B cell (primary cell): ENCODE data around the gene NHEJ1. TPM values are rescaled to one million over a fixed set of nuclear protein-coding genes. Genes with fewer than 3 reads are reported as not detected.

ENCODE experiments used
- ATAC-seq: fragments of 200-7000 bp; cut with Tn5 transposase; one replicate; pipeline ENCODE4 v1.10.0; 2021; ENCODE audit warnings: low read depth, mild to moderate bottlenecking, moderate number of reproducible peaks, moderate library complexity
- CTCF ChIA-PET: fragments of 350-600 bp; sonication (Branson Sonifier 250); formaldehyde crosslinking; loops from one replicate; lab custom pipeline; 2021; ENCODE audit warnings: antibody characterized with exemption, inconsistent platforms; lab: Charles Lee
- POLR2A ChIA-PET: fragments of 350-600 bp; sonication (Branson Sonifier 250); formaldehyde crosslinking; loops from one replicate; lab custom pipeline; 2021; ENCODE audit warnings: antibody characterized with exemption; lab: Charles Lee
- DNase-seq: peaks from one replicate; pipeline ENCODE4 v3.0.0; 2013
- H2AFZ ChIP-seq: 2 replicates; pipeline ENCODE4 v1.6.1; 2012; ENCODE audit warnings: mild to moderate bottlenecking, low read depth, low read length; ENCODE audit not compliant: insufficient read depth, poor library complexity, severe bottlenecking
- H3K27ac ChIP-seq, 2 donors: 1 replicate in 1 of 2; 2 replicates in 1 of 2; pipeline ENCODE4 v1.5.1; 2012 to 2013; ENCODE audit warnings: low read length in 2 of 2, mild to moderate bottlenecking in 2 of 2, moderate library complexity in 1 of 2
- H3K27me3 ChIP-seq, 4 experiments: fragments of 200-600 bp in 1 of 4; sonication (generic) in 1 of 4; replicated peaks in 1 of 4; 1 replicate in 2 of 4; 2 replicates in 2 of 4; pipeline versions ENCODE4 v1.6.1 to v1.7.0; 2013 to 2016; ENCODE audit warnings: low read length in 3 of 4, mild to moderate bottlenecking in 2 of 4, mixed read lengths in 1 of 4, moderate library complexity in 1 of 4; ENCODE audit not compliant: insufficient read depth in 4 of 4, control insufficient read depth in 3 of 4; ENCODE audit errors: control extremely low read depth in 1 of 4
- H3K36me3 ChIP-seq, 2 experiments: replicated peaks in 1 of 2; 1 replicate in 1 of 2; 2 replicates in 1 of 2; pipeline versions ENCODE4 v1.6.1 to v1.7.1; 2013; ENCODE audit warnings: low read length in 1 of 2; ENCODE audit not compliant: insufficient read depth in 2 of 2, control insufficient read depth in 1 of 2; ENCODE audit errors: control extremely low read depth in 1 of 2, extremely low read depth in 1 of 2
- H3K4me1 ChIP-seq, 2 donors: fragments of 200-600 bp in 1 of 2; sonication (generic) in 1 of 2; 1 replicate in 1 of 2; 2 replicates in 1 of 2; pipeline versions ENCODE4 v1.5.1 to v1.6.1; 2013 to 2017; ENCODE audit warnings: low read length in 2 of 2; ENCODE audit not compliant: control insufficient read depth in 2 of 2, insufficient read depth in 2 of 2
- H3K4me2 ChIP-seq: replicated peaks from 2 replicates; pipeline ENCODE3; 2012; ENCODE audit warnings: mild to moderate bottlenecking, low read depth, low read length; ENCODE audit not compliant: poor library complexity, severe bottlenecking
- H3K4me3 ChIP-seq, 5 experiments: fragments of 200-600 bp in 1 of 5; sonication (generic) in 1 of 5; 1 replicate in 3 of 5; 2 replicates in 2 of 5; pipeline versions ENCODE4 v1.5.1 to v1.7.0; 2011 to 2016; ENCODE audit warnings: low read length in 4 of 5, mild to moderate bottlenecking in 4 of 5, low read depth in 2 of 5, control low read depth in 1 of 5, moderate library complexity in 1 of 5; ENCODE audit not compliant: insufficient read depth in 1 of 5; ENCODE audit errors: control extremely low read depth in 1 of 5, extremely low read depth in 1 of 5
- H3K79me2 ChIP-seq: fragments of 200-600 bp; sonication (generic); one replicate; pipeline ENCODE4 v1.6.0; 2016; ENCODE audit warnings: low read length; ENCODE audit not compliant: control insufficient read depth, insufficient read depth
- H3K9ac ChIP-seq: fragments of 200-600 bp; sonication (generic); 2 replicates; pipeline ENCODE4 v1.6.1; 2017; ENCODE audit warnings: mild to moderate bottlenecking, low read length, moderate library complexity
- H3K9me3 ChIP-seq, 3 donors: one replicate each; pipeline versions ENCODE4 v1.6.1 to v1.7.1; 2013; ENCODE audit warnings: low read length in 2 of 3; ENCODE audit not compliant: control insufficient read depth in 2 of 3, insufficient read depth in 1 of 3; ENCODE audit errors: control extremely low read depth in 1 of 3
- H4K20me1 ChIP-seq: 2 replicates; pipeline ENCODE4 v1.6.0; 2012; ENCODE audit warnings: mild to moderate bottlenecking, low read length; ENCODE audit not compliant: insufficient read depth, control insufficient read depth, poor library complexity, severe bottlenecking
- H3K27ac Mint-ChIP-seq: one replicate; pipeline ENCODE4 v1.8.0; 2021; ENCODE audit warnings: mixed read lengths
- H3K27me3 Mint-ChIP-seq: one replicate; pipeline ENCODE4 v1.8.0; 2021; ENCODE audit warnings: mixed read lengths
- H3K4me1 Mint-ChIP-seq: one replicate; pipeline ENCODE4 v1.8.0; 2021; ENCODE audit warnings: mixed read lengths
- H3K4me3 Mint-ChIP-seq: one replicate; pipeline ENCODE4 v1.8.0; 2021; ENCODE audit warnings: mixed read lengths
- H3K9me3 Mint-ChIP-seq: one replicate; pipeline ENCODE4 v1.8.0; 2022; ENCODE audit warnings: mixed read lengths; ENCODE audit not compliant: insufficient read depth
- EZH2 ChIP-seq: IDR thresholded peaks from 2 replicates; pipeline ENCODE4 v1.6.1; 2012; ENCODE audit warnings: borderline replicate concordance, low read depth, mild to moderate bottlenecking, moderate library complexity, low read length; ENCODE audit not compliant: insufficient read depth, poor library complexity, severe bottlenecking
- WGBS: methylation state at CpG from one replicate; pipeline ENCODE4 v1.1.5; 2013; ENCODE audit warnings: missing lambda C conversion rate; ENCODE audit not compliant: insufficient coverage; 5-methylcytosine and 5-hydroxymethylcytosine counted together
- intact Hi-C: fragments of 100-400 bp; cut with micrococcal nuclease; formaldehyde crosslinking; loops from one replicate; pipeline ENCODE4 v1.10.0; 2022
- polyA plus RNA-seq: library from polyadenylated mRNA; depleted of rRNA; stranded (reverse); fragments of >200 nt; gene quantifications from 2 replicates; pipeline ENCODE4 v1.2.3, GENCODE V29; 2012
- total RNA-seq, 2 donors: library from RNA; stranded (reverse); fragments of 120-200 nt in 1 of 2; gene quantifications; 1 replicate in 1 of 2; 2 replicates in 1 of 2; pipeline versions ENCODE4 v1.2.3 to v1.2.4, GENCODE V29; 2013 to 2022
- TF ChIP-seq, protein P1 (sequence below): fragments of 200-600 bp; IDR thresholded peaks from one replicate; pipeline ENCODE4 v1.8.0; 2022; ENCODE audit warnings: antibody characterized with exemption, mild to moderate bottlenecking

The NHEJ1 gene
- total and polyA plus RNA-seq, 2 donors (not counting 1 experiment from before 2014, with no cell fraction given), result 14.9 to 25.0 TPM

DNA sequence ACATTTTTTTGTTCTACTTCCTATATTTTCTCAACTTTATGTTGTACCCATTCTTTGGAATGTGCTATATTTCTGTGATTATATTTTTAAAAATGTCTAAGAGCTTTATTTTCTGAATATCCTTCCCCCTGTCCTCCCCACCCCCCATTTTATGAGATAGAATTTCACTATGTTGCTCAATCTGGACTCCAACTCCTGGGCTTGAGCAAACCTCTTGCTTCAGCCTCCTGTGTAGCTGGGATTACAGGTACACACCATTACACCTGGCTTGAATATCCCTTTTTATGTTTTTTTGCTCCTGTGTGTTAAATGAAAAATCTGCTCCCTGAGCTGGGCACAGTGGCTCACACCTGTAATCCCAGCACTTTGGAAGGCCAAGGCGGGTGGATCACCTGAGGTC lies 36.8 kb upstream of the NHEJ1 start:
- Mint-ChIP-seq H3K9me3 (no peaks in the 10 kb centered on the region), H3K27ac (no peak overlapping the region), H3K4me1 (no peaks in the 10 kb centered on the region), H3K27me3 (peaks cover 14% of the 10 kb centered on the region), H3K4me3 (no peak overlapping the region)
- intact Hi-C loops, result no loop called here
- WGBS, result no CpG with 5 or more reads among the region's 1 CpG
- Histone ChIP-seq H4K20me1 (no peaks in the 10 kb centered on the region), H3K27me3 (peaks cover 0 to 3% (median 0%) of the 10 kb centered on the region in 4 experiments), H3K4me2 (no peak overlapping the region), H3K79me2 (no peaks in the 10 kb centered on the region), H3K4me1 (no peaks in the 10 kb centered on the region), H3K9ac (no peak overlapping the region), H3K36me3 (no peaks in the 10 kb centered on the region), H3K4me3 (no peak overlapping the region), H2AFZ (no peak overlapping the region), H3K9me3 (no peaks in the 10 kb centered on the region), H3K27ac (no peak overlapping the region)
- ChIA-PET CTCF (interaction anchor here (1.2 kb wide), 1 partner anchor 26 kb away, joined by 3 read pairs; no protein-coding TSS in a partner anchor), POLR2A (interaction anchor here (0.7 kb wide), 1 partner anchor 9 kb away, joined by 5 read pairs; no protein-coding TSS in a partner anchor)
- ATAC-seq (no peak), DNase-seq (no peak)
- TF ChIP-seq, protein P1, sequence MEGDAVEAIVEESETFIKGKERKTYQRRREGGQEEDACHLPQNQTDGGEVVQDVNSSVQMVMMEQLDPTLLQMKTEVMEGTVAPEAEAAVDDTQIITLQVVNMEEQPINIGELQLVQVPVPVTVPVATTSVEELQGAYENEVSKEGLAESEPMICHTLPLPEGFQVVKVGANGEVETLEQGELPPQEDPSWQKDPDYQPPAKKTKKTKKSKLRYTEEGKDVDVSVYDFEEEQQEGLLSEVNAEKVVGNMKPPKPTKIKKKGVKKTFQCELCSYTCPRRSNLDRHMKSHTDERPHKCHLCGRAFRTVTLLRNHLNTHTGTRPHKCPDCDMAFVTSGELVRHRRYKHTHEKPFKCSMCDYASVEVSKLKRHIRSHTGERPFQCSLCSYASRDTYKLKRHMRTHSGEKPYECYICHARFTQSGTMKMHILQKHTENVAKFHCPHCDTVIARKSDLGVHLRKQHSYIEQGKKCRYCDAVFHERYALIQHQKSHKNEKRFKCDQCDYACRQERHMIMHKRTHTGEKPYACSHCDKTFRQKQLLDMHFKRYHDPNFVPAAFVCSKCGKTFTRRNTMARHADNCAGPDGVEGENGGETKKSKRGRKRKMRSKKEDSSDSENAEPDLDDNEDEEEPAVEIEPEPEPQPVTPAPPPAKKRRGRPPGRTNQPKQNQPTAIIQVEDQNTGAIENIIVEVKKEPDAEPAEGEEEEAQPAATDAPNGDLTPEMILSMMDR, result no peak
- TF ChIP-seq EZH2, result no peak

DNA sequence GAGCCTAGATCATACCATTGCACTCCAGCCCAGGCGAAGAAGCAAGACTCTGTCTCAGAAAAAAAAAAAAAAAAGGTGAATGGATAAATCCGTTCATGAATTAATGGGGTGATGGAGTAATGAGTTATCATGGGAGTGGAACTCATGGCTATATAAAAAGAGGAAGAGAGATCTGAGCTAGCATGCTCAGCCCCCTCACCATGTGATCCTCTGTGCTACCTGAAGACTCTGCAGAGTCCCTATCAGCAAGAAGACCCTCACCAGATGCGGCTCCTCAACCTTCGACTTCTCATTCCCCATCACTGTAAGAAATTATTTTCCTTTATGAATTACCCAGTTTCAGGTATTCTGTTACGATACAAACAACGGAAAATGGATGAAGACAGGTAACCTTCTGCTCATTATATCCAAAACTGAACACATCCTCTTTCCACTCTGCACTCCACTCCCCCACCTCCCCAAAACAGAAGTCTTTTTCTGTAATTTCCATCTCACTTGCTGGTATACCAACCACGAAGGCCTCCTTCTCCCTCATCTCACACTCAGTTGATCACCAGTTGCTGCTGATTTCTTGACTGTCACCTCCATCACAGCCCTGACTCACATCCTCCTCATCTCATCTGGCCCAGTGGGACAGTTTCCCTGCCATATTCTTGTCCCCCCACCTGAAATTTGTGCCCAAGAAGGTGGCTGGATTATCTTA lies 26.3 kb upstream of the NHEJ1 start:
- Histone ChIP-seq H2AFZ (no peak overlapping the region), H4K20me1 (peaks cover 5% of the 10 kb centered on the region), H3K4me3 (no peak overlapping the region), H3K36me3 (peaks cover 2 to 27% of the 10 kb centered on the region in 2 experiments), H3K9ac (no peak overlapping the region), H3K9me3 (no peaks in the 10 kb centered on the region), H3K27me3 (no peaks in the 10 kb centered on the region), H3K79me2 (no peaks in the 10 kb centered on the region), H3K27ac (peak overlapping the region in 1 of 2 donors; percentile 9), H3K4me2 (peak overlapping the region; percentile 4), H3K4me1 (peaks cover 7 to 8% of the 10 kb centered on the region in 2 donors)
- POLR2A ChIA-PET, result interaction anchor here (0.6 kb wide), 1 partner anchor 20 kb away, joined by 3 read pairs; no protein-coding TSS in a partner anchor
- Mint-ChIP-seq H3K27ac (peak overlapping the region; percentile 74), H3K4me3 (peak overlapping the region; percentile 8), H3K9me3 (no peaks in the 10 kb centered on the region), H3K4me1 (peaks cover 8% of the 10 kb centered on the region), H3K27me3 (no peaks in the 10 kb centered on the region)
- intact Hi-C loops, result no loop called here
- 63% methylated on average over 5 of the region's 7 CpGs for WGBS
- DNase-seq (peak; percentile 33), ATAC-seq (peak; percentile 58)
- no peak for TF ChIP-seq EZH2
- TF ChIP-seq, protein P1, result no peak
- CTCF ChIA-PET, result no interaction called here
